Measurements from ENCODE around the gene RSBN1L.
"Not testable (repeated sequence)": the region's sequence is repeated elsewhere in the genome, so short reads cannot be mapped to it uniquely, and the experiment has no call there.

Gene RSBN1L

DNA sequence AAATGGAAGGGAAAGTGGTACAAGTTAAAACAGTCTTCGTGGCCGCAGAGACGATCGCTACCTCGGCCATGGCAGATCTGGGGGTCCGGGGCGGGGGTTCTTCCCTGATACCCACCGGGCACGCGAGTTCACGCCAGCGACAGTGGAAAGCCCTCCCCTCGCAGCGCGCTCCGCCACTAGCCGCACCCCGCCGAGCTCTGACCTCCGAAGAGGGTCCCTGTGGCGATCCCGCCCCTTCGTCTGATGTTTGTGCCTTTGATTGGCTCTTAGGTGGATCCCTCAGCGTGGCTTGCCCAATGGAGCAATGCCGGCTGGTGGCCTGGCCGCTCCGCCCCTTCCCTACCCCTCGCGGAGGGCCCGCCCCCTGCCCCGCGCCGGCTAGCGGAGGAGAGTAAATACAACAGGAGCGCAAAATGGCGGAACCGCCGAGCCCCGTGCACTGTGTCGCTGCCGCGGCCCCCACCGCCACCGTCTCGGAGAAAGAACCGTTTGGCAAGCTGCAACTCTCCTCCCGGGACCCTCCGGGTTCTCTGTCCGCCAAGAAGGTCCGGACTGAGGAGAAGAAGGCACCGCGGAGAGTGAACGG is at the start of gene RSBN1L:
TSS of gene RSBN1L (plus strand) at position 403 of the 586 bp plus-strand sequence. CDS start at position 414, 11 bp downstream.
- peak; percentile 94 for DNase-seq

DNA sequence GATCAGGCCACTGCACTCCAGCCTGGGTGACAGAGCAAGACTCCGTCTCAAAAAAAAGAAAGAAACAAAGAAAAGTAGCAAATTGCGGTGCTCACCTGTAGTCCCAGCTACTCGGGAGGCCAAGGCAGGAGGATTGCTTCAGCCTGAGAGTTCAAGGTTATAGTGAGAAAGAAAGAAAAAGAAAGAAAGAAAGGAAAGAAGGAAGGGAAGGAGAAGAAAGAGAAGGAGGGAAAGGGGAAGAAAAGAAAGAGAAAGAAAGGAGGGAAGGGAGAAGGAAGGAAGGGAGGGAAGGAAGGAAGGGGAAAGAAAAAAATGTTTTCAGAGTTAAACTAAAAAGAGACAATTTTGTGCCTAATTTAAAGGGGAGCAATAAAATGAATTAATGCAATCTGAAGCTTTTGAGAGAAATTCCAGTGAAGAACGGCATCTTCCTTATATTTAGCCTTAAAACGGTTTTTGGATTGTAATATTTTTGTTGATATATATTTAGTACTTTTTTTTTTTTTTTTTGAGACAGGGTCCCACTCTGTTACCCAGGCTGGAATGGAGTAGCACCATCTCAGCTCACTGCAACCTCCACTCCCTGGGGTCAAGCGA is 47.4 kb upstream of the RSBN1L start:
- DNase-seq = no peak

DNA sequence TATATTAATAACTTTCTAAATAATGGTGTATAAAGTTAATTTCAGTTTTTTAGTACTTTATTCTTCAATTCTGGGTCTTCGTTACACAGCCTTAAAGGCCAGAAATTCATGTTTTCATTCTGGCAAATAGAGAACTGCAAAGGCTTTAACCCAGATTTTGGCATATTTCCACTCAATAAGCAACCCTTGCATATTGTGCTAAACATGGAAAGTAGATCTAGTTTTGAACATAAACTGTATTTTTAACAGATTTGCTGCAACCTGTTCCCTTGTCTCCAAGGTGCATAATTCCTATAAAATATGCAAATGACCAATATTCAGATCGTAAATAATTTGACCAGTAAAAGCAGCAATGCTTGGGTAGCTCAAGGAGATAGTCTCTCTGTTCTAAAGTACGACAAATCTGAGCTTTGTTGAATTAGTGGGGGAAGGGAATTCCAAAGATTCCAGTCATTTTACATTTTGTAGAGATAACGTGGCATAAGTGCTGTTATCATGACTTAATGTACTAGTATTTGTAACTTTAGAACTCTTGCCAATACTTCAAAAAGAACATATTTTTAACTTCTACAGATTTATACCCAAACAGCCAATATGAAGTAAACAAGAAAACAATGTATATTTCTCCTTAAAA is 46.4 kb upstream of the RSBN1L start:
- no peak for DNase-seq

DNA sequence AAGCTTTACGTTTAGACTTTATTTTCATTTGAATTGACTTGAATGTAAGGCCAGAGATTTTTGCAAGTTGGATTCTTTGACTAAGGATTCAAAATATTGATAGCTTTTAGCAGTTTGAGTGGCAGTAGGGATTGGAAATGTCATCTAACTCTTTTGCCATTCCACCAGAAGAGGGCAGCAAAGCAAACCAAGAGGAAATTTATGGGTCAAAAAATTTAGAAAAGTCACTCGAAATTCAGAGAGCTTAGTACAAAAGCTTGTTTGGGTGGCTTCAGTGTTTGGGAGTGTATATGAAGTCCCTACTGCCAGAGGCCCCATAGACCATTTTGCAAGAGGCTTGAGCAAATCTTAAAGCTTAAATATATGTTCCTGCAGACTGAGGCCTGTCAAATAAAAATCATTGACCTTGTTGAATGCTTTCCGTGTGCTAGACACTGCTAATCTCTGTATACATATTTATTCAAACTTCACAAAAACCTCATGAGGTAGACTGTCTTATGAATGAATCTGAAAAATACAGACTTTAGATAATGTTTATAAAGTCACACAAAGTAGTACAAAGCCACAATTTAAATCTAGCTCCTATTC is 44.6 kb upstream of the RSBN1L start:
- DNase-seq = peak; percentile 7

DNA sequence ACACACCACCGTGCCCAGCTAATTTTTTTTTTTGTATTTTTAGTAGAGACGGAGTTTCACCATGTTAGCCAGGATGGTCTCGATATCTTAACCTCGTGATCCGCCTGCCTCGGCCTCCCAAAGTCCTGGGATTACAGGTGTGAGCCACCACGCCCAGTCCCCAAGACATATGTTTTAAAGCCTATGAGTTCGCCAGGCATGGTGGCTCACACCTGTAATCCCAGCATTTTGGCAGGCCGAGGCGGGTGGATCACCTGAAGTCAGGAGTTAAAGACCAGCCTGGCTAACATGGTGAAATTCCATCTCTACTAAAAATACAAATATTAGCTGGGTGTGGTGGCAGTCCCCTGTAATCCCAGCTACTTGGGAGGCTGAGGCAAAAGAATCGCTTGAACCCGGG is 43.4 kb upstream of the RSBN1L start:
- not testable (repeated sequence) for DNase-seq

DNA sequence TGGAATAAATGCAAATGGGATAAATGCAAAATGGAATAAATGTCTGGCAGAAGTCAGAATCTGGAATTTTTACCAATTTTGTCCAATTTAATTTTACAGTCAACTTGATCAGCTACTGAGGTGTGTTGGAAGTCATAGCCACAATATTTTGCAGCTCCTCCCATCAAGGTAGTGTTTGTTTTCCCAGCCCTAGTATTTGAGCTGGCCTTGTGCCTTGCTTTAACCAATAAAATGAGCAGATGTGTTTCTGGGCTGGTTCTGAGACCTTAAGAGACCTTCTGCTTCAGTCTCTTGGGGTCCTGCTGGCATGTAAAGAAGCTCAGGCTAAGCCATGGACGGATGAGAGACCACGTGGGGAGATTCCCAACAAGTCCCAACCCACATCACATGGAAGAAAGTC is 42.7 kb upstream of the RSBN1L start:
- no peak for DNase-seq

DNA sequence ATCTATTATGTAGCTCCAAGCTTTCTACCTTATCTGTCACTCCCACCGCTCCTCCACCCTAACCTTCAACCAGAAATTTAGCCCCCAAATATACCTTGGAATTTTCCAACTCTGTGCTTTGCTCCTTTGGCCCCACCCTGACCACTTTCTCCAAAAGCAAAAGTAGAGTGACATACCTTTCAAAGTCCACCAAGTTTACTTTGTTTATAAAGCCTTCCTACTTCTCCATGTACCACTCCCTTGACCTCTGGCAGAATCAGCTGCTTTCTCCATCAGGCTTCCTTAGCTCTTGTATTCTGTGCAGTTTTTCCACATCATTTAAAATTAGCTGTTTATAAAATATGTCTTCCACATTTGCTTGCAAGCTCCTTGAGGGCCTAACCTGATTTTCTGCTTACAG is 40.9 kb upstream of the RSBN1L start:
- no peak for DNase-seq

DNA sequence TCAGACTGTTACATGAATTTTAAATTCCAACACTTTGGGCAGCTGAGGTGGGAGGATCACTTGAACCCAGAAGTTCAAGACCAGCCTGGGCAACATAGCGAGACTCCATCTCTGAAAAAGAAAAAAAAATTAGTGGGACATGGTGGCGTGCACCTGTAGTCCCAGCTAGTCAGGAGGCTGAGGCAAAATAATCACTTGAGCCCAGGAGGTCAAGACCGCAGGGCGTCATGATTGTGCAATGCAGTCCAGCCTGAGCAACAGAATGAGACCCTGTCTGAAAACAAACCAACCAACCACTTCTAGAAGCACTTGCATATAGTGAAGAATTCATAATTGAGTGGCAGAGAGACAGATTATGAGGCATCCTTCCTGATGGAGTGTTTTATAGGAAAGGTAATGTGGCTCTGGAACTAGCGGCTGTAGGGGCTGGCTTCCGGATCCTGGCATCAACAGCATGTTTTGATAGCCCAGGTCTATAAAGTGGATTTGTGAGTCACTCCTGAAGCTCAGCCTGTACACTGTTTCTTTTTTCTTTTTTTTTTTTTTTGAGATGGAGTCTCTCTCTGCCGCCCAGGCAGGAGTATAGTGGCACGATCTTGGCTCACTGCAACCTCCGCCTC is 40.3 kb upstream of the RSBN1L start:
- DNase-seq = no peak

DNA sequence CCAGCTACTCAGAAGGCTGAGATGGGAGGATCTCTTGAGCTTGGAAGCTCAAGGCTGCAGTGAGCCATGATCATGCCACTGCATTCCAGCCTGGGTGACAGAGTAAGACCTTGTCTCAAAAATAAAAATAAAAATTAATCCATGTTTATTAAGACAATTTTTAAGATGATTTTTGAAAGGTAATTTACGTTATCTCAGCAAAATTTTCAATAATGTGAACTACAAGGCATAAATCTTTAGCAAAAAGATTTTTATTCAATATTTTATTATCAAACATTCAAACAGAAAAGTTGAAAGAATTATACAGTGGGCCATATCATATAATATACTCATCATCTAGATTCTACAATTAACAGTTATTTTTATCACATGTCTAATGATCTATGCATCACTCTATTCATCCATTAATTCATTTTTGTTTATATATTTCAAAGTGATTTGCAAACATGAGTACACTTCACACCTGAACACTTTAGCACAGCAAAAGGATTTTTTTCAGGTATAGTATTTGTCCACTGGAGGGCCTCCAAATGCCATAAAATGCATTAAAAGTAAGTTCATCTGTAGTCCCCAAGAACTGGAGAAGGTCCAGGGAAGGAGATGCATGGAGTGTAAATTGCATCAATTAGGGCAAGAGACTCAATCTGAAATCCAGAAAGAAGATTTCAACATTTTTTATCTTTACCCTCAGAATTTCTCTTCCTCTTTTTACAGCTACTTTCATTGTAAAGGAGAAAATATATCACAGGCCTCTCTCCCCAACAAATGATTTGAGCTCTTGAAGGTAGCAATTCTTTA is 38.6 kb upstream of the RSBN1L start:
- peak; percentile 69 for DNase-seq

DNA sequence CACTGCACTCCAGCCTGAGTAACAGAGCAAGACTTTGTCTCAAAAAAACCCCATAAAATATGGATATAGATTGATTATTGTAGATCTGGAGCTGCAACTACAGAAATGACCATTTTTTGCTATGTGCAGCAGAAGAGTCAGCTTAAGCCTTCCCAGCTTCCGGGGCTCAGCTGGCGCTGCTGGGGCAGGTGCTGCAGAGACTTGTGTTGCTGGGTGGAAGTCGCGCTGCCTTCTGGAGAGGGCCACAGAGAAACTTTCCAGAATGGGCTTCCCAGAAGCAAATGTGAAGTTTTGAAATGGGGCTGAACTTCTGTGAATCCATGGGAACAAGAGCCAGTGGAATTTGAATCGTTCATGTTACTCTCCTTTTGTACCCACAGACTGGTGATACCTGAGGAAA is 37.3 kb upstream of the RSBN1L start:
- no peak for DNase-seq

DNA sequence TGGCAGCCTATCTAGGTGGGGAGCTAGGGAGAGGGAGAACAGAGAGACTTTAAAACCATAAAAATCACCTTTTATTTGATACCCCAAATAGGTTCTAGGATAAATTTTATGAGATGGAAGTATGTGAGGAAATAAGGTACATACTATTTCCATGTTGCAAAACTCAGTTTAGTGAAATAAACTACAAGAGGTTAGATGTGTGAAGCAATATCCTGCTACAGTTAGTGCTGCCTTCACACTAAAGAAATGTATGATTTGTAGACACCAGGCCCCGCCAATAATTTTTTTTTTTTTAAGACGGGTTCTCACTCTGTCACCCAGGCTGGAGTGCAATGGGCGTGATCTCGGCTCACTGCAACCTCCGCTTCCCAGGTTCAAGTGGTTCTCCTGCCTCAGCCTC is 34.4 kb upstream of the RSBN1L start:
- DNase-seq = no peak

DNA sequence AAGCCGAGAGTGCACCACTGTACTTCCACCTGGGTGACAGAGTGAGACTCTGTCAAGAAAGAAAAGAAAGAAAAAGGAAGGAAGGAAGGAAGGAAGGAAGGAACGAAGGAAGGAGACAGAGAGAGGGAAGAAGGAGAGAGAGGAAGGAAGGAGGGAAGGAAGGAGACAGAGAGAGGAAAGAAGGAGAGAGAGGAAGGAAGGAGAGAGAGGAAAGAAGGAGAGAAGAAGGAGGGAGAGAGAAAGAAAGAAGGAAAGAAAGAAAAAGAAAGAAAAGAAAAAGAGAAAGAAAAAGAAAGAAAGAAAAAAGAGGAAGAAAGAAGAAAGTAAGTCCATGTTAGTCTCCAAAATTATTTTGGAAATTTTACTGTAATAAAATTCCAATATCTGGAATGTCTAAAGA is 33.4 kb upstream of the RSBN1L start:
- DNase-seq = no peak

DNA sequence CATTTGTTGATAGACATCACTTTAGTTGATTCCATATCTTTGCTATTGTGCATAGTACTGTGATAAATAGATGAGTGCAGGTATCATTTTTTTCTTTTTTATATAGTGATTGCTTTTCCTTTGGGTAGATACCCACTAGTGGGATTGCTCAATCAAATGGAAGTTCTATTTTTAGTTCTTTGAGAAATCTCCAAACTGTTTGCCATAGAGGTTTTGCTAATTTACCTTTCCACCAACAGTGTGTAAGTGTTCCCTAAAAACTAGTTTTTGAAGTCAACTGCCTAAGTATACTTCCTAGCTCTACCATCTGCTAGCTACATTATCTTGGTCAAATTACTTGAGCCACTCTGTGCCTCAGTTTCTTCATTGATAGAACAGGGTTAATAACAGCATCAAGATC is 31.5 kb upstream of the RSBN1L start:
- DNase-seq = no peak

DNA sequence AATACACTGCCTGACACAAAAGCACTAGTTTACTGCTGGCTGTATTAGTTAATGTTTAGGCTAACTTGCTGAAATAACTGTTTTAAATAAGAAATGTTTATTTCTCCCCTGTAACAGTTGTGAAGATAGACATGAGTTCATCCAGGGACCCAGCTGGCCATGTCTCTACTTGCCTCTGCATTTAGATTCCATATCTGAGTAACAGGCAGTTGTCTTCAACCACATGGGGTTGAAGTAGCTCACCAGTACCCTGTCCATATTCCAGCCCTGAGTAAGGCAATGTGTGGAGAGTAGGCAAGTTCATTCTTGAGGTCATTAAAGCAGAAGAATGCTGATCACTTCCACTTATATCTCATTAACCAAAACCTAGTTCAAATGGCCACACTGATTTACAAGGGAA is 31.1 kb upstream of the RSBN1L start:
- no peak for DNase-seq

DNA sequence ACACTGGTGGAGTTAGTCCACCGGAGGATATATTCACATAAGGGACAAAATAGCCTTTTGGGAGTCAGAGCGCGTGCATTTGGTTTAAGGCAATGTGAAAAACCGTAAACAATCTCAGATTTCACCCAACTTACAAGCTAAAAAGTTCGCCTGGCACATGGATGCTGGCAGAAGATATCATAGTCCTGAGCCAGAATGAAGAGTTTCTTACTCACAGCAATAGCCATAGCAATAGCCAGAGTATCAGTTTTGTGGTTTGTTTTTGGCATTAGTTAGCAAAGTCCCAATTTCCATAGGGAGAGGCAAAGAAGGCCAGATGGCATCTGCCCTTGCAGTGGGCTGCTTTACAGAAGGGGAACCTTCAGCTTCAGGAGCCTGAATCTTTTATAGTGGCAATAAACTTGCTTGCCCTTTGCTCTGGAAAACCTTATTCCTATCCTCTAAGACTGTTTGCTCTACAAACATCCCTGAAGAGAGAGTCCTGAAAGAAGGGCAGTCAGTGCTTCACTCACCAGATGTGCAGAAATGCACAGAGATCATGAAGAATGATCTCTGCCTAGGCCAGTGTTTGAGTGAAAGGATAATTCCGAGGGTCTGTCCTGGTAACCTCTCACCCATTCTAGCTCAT is 28.7 kb upstream of the RSBN1L start:
- no peak for DNase-seq

DNA sequence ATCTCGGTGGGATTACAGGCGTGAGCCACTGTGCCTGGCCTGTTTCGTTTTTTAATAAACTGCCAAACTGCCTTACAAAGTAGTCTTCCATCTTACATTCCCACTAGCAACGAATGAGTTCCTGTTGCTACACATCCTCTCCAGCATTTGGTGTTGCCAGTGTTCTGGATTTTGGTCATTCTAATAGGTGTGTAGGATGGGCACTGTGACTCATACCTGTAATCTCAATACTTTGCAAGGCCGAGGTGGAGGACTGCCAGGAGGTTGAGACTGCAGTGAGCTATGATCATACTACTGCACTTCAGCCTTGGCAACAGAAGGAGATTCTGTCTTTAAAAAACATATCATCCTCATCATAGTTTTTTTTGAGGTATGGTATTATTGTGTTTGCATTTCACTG is 21.4 kb upstream of the RSBN1L start:
- DNase-seq = no peak

DNA sequence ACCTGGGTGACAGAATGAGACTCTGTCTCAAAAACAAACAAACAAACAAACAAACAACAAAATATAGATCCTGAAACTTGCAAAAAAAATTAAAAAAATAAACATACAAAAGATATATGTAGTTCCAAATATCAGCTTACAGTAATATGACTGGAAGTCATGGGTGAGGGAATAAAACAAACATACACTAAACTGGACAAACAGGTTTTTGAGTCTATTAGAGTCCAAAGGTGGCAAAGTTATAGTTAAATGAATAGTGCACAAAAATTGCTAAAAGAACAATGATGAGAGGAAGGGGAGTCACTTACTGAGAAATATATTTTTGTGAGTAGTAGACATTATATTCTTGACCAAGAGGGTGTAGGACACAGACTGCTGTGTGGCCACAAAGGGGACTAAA is 16.7 kb upstream of the RSBN1L start:
- DNase-seq = no peak

DNA sequence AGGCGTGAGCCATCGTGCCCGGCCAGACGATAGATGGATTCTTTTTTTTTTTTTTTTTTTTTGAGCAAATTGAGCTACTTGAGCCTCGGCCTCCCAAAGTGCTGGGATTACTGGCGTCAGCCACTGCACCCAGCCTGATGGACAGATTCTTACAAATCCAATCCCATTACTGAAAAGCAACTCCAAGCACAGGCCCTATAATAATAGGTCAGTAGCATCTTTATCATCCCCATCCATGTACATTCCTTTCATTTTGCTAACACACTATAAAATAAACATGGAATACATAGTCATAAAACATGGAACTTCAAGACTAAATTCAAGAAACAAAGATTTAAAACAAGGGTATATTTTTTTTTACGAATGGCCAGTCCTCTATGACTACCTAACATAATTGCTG is 16.0 kb upstream of the RSBN1L start:
- DNase-seq = no peak

DNA sequence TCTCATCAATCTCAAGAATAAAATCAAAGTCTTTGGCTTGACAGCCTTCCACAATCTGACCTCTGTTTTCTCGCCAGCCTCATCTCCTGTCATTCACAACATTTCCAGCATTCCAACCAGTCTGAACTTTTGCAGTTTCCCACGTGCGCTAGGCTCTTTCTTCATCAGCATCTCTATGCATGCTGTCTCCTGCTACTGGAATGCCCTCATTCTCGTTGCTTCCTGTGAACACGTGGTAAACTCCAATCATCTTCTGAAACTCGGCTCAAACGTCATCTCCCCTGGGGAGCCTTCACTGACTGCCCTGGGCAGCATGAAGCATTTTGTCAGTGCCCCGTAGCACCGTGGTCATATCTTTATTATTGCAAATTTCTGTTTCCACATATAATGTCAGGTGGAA is 12.2 kb upstream of the RSBN1L start:
- no peak for DNase-seq

DNA sequence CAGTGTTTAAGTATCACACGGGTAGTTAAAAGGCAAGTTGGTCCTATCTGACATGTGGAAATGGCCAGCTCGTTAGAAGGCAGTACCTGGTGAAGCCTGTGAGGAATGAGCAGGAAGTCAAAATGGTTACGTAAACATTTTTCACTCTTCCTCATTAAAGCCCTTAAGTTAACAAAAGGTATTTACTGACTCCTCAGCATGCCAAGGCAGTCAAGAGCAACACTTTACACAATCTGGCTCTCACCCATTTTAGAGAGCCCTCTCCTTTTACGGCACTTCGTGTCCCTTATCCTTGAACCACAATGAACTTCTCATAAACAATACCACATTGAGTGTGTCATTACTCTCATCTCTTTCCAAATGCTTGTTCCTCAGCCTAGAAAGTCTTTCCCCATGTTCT is 11.0 kb upstream of the RSBN1L start:
- peak; percentile 29 for DNase-seq

DNA sequence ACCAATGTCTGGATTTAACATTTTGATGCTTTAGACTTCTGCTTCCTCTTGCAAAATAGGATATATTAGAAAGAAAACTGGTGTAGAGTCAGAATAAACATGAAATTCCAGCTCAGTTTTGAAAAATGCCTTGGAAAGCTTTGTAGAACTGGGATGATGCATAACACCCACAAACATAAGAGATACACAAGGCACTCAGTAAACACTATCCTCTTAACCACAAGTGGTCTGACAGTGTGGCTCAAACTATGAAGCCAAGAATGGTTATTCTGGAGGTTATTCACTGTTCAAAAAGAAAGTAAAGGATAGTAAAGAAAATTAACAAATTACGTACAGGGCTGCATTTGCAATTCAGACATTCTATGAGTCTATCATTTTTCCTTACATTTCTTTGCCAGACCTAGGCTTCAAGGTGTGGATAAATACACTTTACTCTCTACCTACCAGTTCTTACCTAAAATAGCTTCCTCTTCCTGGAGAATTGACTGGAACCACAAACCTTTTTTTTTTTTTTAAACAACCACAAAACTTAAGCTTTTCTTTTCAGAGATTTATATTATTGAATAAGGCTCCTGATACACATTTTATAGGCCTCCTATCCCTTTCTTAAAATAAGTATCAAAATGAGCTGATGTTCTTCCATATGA is 9.0 kb upstream of the RSBN1L start:
- no peak for DNase-seq

DNA sequence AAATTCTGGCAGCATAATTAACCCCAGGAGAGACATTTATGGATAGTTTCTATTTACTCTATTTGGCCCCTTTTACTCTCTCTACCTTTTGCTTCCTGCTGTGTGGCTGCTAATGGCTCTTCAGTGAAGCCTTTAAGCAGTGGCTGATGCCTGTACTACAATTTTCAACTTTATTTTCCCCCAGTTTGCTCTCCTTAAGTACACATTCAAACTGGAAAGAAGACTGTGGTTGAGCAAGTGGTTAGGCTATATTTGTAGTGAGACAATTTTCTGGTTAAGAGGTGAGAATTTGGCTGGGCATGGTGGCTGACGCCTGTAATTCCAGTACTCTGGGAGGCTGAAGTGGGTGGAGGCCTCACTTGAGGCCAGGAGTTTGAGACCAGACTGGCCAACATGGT is 8.5 kb upstream of the RSBN1L start:
- no peak for DNase-seq
